GM23338 (cell line): ENCODE measurements around the gene CDK5. TPM values are rescaled to one million over a fixed set of nuclear protein-coding genes. Genes with fewer than 3 reads are reported as not detected.

Source experiments
- ATAC-seq: fragments of 200-7000 bp; cut with Tn5 transposase; 3 replicates; pipeline ENCODE4 v1.9.1; 2020
- DNase-seq: peaks from one replicate; pipeline ENCODE4 v3.0.0-alpha.2; 2015; ENCODE audit warnings: low spot score
- H2AFZ ChIP-seq: fragments of 200-600 bp; sonication (generic); 2 replicates; pipeline ENCODE4 v1.8.0; 2016; ENCODE audit warnings: antibody characterized with exemption, mild to moderate bottlenecking, moderate library complexity
- H3F3A ChIP-seq: fragments of 200-600 bp; sonication (generic); replicated peaks from 2 replicates; pipeline ENCODE4 v1.8.0; 2017; ENCODE audit warnings: antibody characterized with exemption, mixed run types, low read depth
- H3K27ac ChIP-seq: fragments of 200-600 bp; sonication (generic); 2 replicates; pipeline ENCODE4 v1.6.1; 2016; ENCODE audit warnings: low read depth
- H3K27me3 ChIP-seq: fragments of 200-600 bp; sonication (generic); 2 replicates; pipeline ENCODE4 v1.8.0; 2016; ENCODE audit warnings: mild to moderate bottlenecking, mixed run types, moderate library complexity; ENCODE audit not compliant: insufficient read depth
- H3K36me3 ChIP-seq: fragments of 200-600 bp; sonication (generic); 2 replicates; pipeline ENCODE4 v1.8.0; 2016; ENCODE audit warnings: mild to moderate bottlenecking; ENCODE audit not compliant: insufficient read depth
- H3K4me1 ChIP-seq: fragments of 200-600 bp; sonication (generic); 2 replicates; pipeline ENCODE4 v1.8.0; 2016; ENCODE audit warnings: mild to moderate bottlenecking, moderate library complexity; ENCODE audit not compliant: insufficient read depth
- H3K4me2 ChIP-seq: fragments of 200-600 bp; sonication (generic); 2 replicates; pipeline ENCODE4 v1.7.1; 2017; ENCODE audit warnings: mixed run types
- H3K4me3 ChIP-seq: fragments of 200-600 bp; sonication (generic); 2 replicates; pipeline ENCODE4 v1.6.1; 2016; ENCODE audit warnings: mixed run types
- H3K79me2 ChIP-seq: fragments of 200-600 bp; sonication (generic); replicated peaks from 2 replicates; pipeline ENCODE4 v1.8.0; 2017; ENCODE audit warnings: mild to moderate bottlenecking; ENCODE audit not compliant: insufficient read depth
- H3K9me2 ChIP-seq: fragments of 200-600 bp; sonication (generic); 2 replicates; pipeline ENCODE4 v1.8.0; 2017; ENCODE audit not compliant: insufficient read depth
- H4K20me1 ChIP-seq: fragments of 200-600 bp; sonication (generic); replicated peaks from 2 replicates; pipeline ENCODE4 v1.8.0; 2017; ENCODE audit warnings: mild to moderate bottlenecking; ENCODE audit not compliant: insufficient read depth
- H3K27ac Mint-ChIP-seq: 2 replicates; pipeline ENCODE4 v1.8.0; 2020; ENCODE audit warnings: inconsistent platforms, mild to moderate bottlenecking, moderate library complexity, mixed read lengths
- H3K27me3 Mint-ChIP-seq: 3 replicates; pipeline ENCODE4 v1.8.0; 2022; ENCODE audit warnings: low read depth, mild to moderate bottlenecking, moderate library complexity, mixed read lengths, inconsistent platforms; ENCODE audit not compliant: insufficient read depth, poor library complexity
- H3K36me3 Mint-ChIP-seq: 3 replicates; pipeline ENCODE4 v1.8.0; 2021; ENCODE audit warnings: low read depth, mild to moderate bottlenecking, inconsistent platforms, moderate library complexity, mixed read lengths
- H3K4me1 Mint-ChIP-seq: 3 replicates; pipeline ENCODE4 v1.8.0; 2020; ENCODE audit warnings: mild to moderate bottlenecking, inconsistent platforms, mixed read lengths
- H3K4me3 Mint-ChIP-seq: 3 replicates; pipeline ENCODE4 v1.8.0; 2021; ENCODE audit warnings: moderate library complexity, mild to moderate bottlenecking, inconsistent platforms, mixed read lengths
- H3K9me3 Mint-ChIP-seq: 3 replicates; pipeline ENCODE4 v1.8.0; 2020; ENCODE audit warnings: moderate library complexity, mild to moderate bottlenecking, inconsistent platforms, mixed read lengths
- CREB1 ChIP-seq: fragments of 250-450 bp; sonication (Bioruptor Pico); IDR thresholded peaks from 2 replicates; pipeline ENCODE4 v1.5.0; 2020; ENCODE audit warnings: low read depth, mild to moderate bottlenecking, moderate library complexity
- CTCF ChIP-seq, 2 experiments: fragments of 200-600 bp in 1 of 2; sonication (generic) in 1 of 2; conservative IDR thresholded peaks; 2 replicates each; pipeline versions ENCODE4 v1.5.1 to v1.6.1; 2016 to 2017; ENCODE audit warnings: antibody characterized with exemption in 2 of 2, low read depth in 2 of 2, mild to moderate bottlenecking in 2 of 2, moderate library complexity in 1 of 2
- ETS1 ChIP-seq: IDR thresholded peaks from 2 replicates; pipeline ENCODE4 v1.6.1; 2016; ENCODE audit warnings: antibody characterized with exemption
- EZH2 ChIP-seq: fragments of 200-600 bp; sonication (generic); IDR thresholded peaks from one replicate; pipeline ENCODE4 v1.8.0; 2017; ENCODE audit warnings: antibody characterized with exemption, mild to moderate bottlenecking, low read depth; ENCODE audit not compliant: unreplicated experiment
- JUNB ChIP-seq: IDR thresholded peaks from one replicate; pipeline ENCODE4 v1.6.1; 2016; ENCODE audit warnings: antibody characterized with exemption; ENCODE audit not compliant: unreplicated experiment
- NANOG ChIP-seq: IDR thresholded peaks from 2 replicates; pipeline ENCODE4 v1.6.1; 2016; ENCODE audit warnings: antibody characterized with exemption, borderline replicate concordance
- POLR2AphosphoS5 ChIP-seq: IDR thresholded peaks from 2 replicates; pipeline ENCODE4 v1.6.1; 2016; ENCODE audit warnings: antibody characterized with exemption, low read depth
- REST ChIP-seq: IDR thresholded peaks from one replicate; pipeline ENCODE4 v1.6.1; 2018; ENCODE audit warnings: antibody characterized with exemption; ENCODE audit not compliant: unreplicated experiment
- ZNF114 ChIP-seq: fragments of 250-450 bp; sonication (Bioruptor Pico); IDR thresholded peaks from 2 replicates; pipeline ENCODE4 v1.5.0; 2020; ENCODE audit warnings: mild to moderate bottlenecking, moderate library complexity
- polyA plus RNA-seq: library from polyadenylated mRNA; unstranded; fragments of >200 nt; fragmentation: Nextera tagmentation; extraction: Ambion mirVana; gene quantifications from 2 replicates; pipeline ENCODE4 v1.2.1, GENCODE V29; 2016
- total RNA-seq: library from RNA; depleted of rRNA; stranded (reverse); fragments of >200 nt; shearing (Covaris generic); gene quantifications from 2 replicates; pipeline ENCODE4 v1.2.3, GENCODE V29; 2014

CDK5 gene
- total and polyA plus RNA-seq, 2 experiments from 2014 or later, result 19.8 to 27.1 TPM

GRCh38 chr7:151086802-151087244, 29.1 kb upstream of the CDK5 start:
- H4K20me1 ChIP-seq, result peaks cover 41% of the 10 kb centered on the region
- H3K27me3 ChIP-seq, result peaks cover 53% of the 10 kb centered on the region
- Mint-ChIP-seq H3K4me1 (peaks cover 46% of the 10 kb centered on the region), H3K27ac (no peak overlapping the region), H3K36me3 (peaks cover 15% of the 10 kb centered on the region), H3K4me3 (peak overlapping the region; percentile 86), H3K9me3 (no peaks in the 10 kb centered on the region), H3K27me3 (peaks cover 52% of the 10 kb centered on the region)
- TF ChIP-seq JUNB (no peak), ZNF114 (CRISPR knock-in tag) (no peak), REST (no peak), CREB1 (CRISPR knock-in tag) (0 out of 2 replicates have a peak, but pooled peaks have one; percentile 15), EZH2 (peak; percentile 76), ETS1 (no peak), NANOG (no peak), CTCF (conservative IDR thresholded peaks at IDR 0.05; ENCODE audit: low read depth in 2 of 2) (no peak), POLR2AphosphoS5 (no peak)
- H3K79me2 ChIP-seq, result peaks cover 46% of the 10 kb centered on the region
- H3K4me1 ChIP-seq, result peaks cover 34% of the 10 kb centered on the region
- DNase-seq (peak; percentile 60), ATAC-seq (no peak)
- peak overlapping the region; percentile 88 for H3K4me3 ChIP-seq
- H3K4me2 ChIP-seq, result peak overlapping the region; percentile 98
- no peaks in the 10 kb centered on the region for H3K9me2 ChIP-seq
- H2AFZ ChIP-seq, result no peak overlapping the region
- H3K27ac ChIP-seq, result no peak overlapping the region
- H3K36me3 ChIP-seq, result no peaks in the 10 kb centered on the region
- H3F3A ChIP-seq, result peaks cover 20% of the 10 kb centered on the region
